ENCODE results near the gene ZBTB7C. TPM values are rescaled to one million over a fixed set of nuclear protein-coding genes. Genes with fewer than 3 reads are reported as not detected.

ZBTB7C gene
- 0.56 and 0.64 TPM in 2 replicates for total RNA-seq

GRCh38 chr18:48408727-48409590 lies at the start of gene ZBTB7C:
ZBTB7C (minus strand) TSS chr18:48409383.
- intact Hi-C loops (cut with micrococcal nuclease): loop anchor here (5.0 kb wide), 1 partner anchor 272 kb away; no protein-coding TSS in a partner anchor
- Mint-ChIP-seq H3K9me3 (no peaks in the 10 kb centered on the region), H3K36me3 (ENCODE audit: low read depth) (no peaks in the 10 kb centered on the region), H3K4me1 (peaks cover 9% of the 10 kb centered on the region), H3K27ac (no peak within 1 kb of the TSS), H3K27me3 (peaks cover 74% of the 10 kb centered on the region), H3K4me3 (peak within 1 kb of the TSS; percentile 75)
- DNase-seq: peak; percentile 83

DNA sequence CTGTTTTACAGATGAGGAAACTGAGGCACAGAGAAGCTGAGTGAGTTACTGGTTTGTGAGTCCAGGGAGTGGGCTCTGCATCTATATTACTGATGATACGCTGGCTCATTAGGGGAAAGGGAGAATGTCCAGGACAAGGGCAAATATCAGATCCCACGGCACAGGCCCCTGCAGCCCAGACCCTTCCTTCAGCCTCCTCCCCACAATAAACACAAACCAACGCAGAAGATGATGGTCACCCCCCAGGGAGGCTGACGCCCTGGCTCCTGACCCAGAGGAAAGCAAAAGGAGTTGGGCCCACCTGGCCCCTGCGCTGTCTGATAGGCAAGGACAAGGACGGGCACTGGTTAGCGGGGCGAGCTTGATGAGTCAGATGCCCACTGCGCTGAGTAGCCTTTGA lies 47.7 kb upstream of the ZBTB7C start:
- H3K36me3 Mint-ChIP-seq (ENCODE audit: low read depth): no peaks in the 10 kb centered on the region
- H3K9me3 Mint-ChIP-seq: no peaks in the 10 kb centered on the region
- peaks cover 6% of the 10 kb centered on the region for H3K4me1 Mint-ChIP-seq
- H3K4me3 Mint-ChIP-seq: no peak overlapping the region
- DNase-seq: no peak
- H3K27ac Mint-ChIP-seq: no peak overlapping the region
- intact Hi-C loops (cut with micrococcal nuclease): no loop called here
- H3K27me3 Mint-ChIP-seq: peaks cover 55% of the 10 kb centered on the region

DNA sequence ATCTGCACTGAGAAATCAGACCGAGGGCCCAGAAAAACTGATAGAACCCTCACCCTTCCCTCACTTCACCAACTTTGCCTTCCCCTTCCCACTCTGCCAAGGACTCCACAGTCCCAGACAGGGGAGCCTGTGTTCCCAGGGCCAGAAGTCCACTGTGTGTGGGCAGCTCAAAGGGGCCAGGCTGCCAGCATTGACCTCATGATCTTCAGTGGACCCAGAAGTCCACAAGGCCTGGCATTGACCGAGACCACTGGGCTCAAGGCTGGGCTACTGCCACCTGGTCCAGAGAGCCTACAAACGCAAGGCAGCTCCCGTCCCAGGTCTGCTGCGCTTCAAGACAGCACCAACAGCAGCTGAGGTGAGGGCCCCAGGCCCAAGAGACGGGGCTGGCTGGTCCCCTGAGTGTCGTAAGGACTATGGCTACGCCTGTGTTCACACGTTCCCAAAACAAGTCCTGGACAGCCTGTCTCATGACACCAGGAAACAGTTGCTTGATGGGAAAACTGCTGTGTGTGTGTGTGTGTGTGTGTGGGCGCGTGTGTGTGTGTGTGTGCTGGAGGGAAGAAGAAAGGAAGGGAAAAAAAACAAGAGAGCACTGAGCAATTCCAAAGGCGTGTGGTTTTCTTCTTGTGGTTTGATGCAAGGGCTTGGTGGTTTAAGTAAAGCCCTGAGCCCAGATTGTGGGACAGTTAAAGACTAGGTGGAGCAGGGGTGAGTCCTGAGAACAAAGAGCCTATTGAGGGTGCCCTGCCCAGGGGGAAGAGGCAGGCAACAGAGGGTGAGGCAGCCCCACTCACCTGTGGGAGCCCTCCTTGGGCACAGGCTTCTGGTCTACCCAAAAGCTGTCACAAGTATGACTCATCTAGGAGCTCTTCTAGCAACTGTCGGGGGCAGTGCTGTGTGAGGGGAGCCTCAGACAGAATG lies 46.6 kb upstream of the ZBTB7C start:
- Mint-ChIP-seq H3K4me1 (peaks cover 6% of the 10 kb centered on the region), H3K4me3 (no peak overlapping the region), H3K27ac (peak overlapping the region; percentile 75), H3K36me3 (ENCODE audit: low read depth) (no peaks in the 10 kb centered on the region), H3K9me3 (no peaks in the 10 kb centered on the region), H3K27me3 (peaks cover 53% of the 10 kb centered on the region)
- DNase-seq: peak; percentile 75
- intact Hi-C loops (cut with micrococcal nuclease): no loop called here

DNA sequence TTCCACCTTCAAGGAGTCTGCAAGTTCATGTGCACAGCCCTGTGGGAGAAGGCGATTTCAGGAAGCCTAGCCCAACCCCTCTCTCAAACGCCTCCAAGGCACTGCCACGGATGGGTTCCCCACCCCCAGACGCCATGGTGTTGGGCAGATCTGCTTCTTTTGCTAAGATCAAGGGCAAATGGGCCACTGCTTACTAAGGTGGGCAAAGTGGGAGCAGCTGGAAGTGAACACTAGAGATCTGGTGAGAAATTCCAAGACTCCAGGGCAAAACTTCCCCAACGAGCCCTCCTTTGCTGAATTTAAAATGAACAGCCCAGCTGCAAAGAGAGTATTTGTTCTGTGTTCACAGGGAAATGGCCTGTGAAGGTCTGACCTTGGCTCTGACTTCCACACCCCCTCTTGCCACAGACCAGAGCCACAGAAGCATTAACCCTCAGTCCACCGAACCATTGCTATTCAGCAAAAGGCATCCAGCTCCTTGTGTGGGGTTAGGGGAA lies 45.1 kb upstream of the ZBTB7C start:
- Mint-ChIP-seq H3K9me3 (no peaks in the 10 kb centered on the region), H3K4me1 (peaks cover 6% of the 10 kb centered on the region), H3K36me3 (ENCODE audit: low read depth) (no peaks in the 10 kb centered on the region), H3K27me3 (peaks cover 51% of the 10 kb centered on the region), H3K4me3 (no peak overlapping the region), H3K27ac (no peak overlapping the region)
- no peak for DNase-seq
- intact Hi-C loops (cut with micrococcal nuclease): no loop called here

GRCh38 chr18:48453330-48454066 lies 44.3 kb upstream of the ZBTB7C start:
- Mint-ChIP-seq H3K4me3 (no peak overlapping the region), H3K9me3 (no peaks in the 10 kb centered on the region), H3K27me3 (peaks cover 50% of the 10 kb centered on the region), H3K27ac (no peak overlapping the region), H3K4me1 (peaks cover 6% of the 10 kb centered on the region), H3K36me3 (ENCODE audit: low read depth) (no peaks in the 10 kb centered on the region)
- intact Hi-C loops (cut with micrococcal nuclease): no loop called here
- no peak for DNase-seq

GRCh38 chr18:48452861-48453323 lies 43.7 kb upstream of the ZBTB7C start:
- Mint-ChIP-seq H3K4me1 (peaks cover 6% of the 10 kb centered on the region), H3K9me3 (no peaks in the 10 kb centered on the region), H3K27me3 (peaks cover 50% of the 10 kb centered on the region), H3K36me3 (ENCODE audit: low read depth) (no peaks in the 10 kb centered on the region), H3K4me3 (no peak overlapping the region), H3K27ac (no peak overlapping the region)
- no peak for DNase-seq
- intact Hi-C loops (cut with micrococcal nuclease): no loop called here

- Mint-ChIP-seq H3K4me3 (no peak overlapping the region), H3K36me3 (ENCODE audit: low read depth) (no peaks in the 10 kb centered on the region), H3K4me1 (peaks cover 2% of the 10 kb centered on the region), H3K27ac (no peak overlapping the region), H3K27me3 (peaks cover 41% of the 10 kb centered on the region), H3K9me3 (no peaks in the 10 kb centered on the region)
- intact Hi-C loops (cut with micrococcal nuclease): no loop called here
- no peak for DNase-seq
Measured at GRCh38 chr18:48450685-48451084, 41.5 kb upstream of the ZBTB7C start.

GRCh38 chr18:48446582-48447225 lies 37.5 kb upstream of the ZBTB7C start:
- H3K9me3 Mint-ChIP-seq: no peaks in the 10 kb centered on the region
- DNase-seq: peak; percentile 91
- peaks cover 4% of the 10 kb centered on the region for H3K4me1 Mint-ChIP-seq
- H3K36me3 Mint-ChIP-seq (ENCODE audit: low read depth): no peaks in the 10 kb centered on the region
- H3K27me3 Mint-ChIP-seq: peaks cover 41% of the 10 kb centered on the region
- H3K4me3 Mint-ChIP-seq: no peak overlapping the region
- no peak overlapping the region for H3K27ac Mint-ChIP-seq
- intact Hi-C loops (cut with micrococcal nuclease): loop anchor here (1.0 to 5.0 kb wide), 3 partner anchors 219 to 423 kb away; no protein-coding TSS in a partner anchor

GRCh38 chr18:48445540-48445939 lies 36.4 kb upstream of the ZBTB7C start:
- Mint-ChIP-seq H3K27ac (no peak overlapping the region), H3K36me3 (ENCODE audit: low read depth) (no peaks in the 10 kb centered on the region), H3K4me1 (peaks cover 4% of the 10 kb centered on the region), H3K27me3 (peaks cover 51% of the 10 kb centered on the region), H3K9me3 (no peaks in the 10 kb centered on the region), H3K4me3 (no peak overlapping the region)
- peak; percentile 92 for DNase-seq
- intact Hi-C loops (cut with micrococcal nuclease): loop anchor here (1.0 to 5.0 kb wide), 2 partner anchors 20 to 218 kb away; no protein-coding TSS in a partner anchor

DNA sequence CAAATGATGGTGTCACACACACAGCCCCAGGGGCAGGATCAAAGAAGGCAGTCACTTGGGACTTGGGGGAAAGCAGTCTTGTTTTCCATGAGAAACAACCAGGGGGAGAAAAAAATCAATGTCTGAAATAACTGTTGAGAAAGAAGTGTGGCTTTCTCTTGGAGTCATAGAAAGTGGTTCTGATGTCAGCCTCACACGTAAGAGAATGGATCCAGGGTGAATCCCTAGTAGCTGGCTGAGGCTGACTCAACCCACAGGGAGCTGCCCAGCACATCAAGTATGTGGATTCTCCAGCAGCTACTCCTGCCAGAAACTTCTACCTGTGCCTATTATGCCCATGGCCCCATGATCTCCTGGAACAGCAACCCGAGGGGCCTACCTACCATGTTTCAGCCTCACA lies 33.6 kb upstream of the ZBTB7C start:
- H3K4me3 Mint-ChIP-seq: no peak overlapping the region
- no peaks in the 10 kb centered on the region for H3K9me3 Mint-ChIP-seq
- peaks cover 54% of the 10 kb centered on the region for H3K27me3 Mint-ChIP-seq
- no peak overlapping the region for H3K27ac Mint-ChIP-seq
- no peaks in the 10 kb centered on the region for H3K36me3 Mint-ChIP-seq (ENCODE audit: low read depth)
- intact Hi-C loops (cut with micrococcal nuclease): no loop called here
- DNase-seq: no peak
- peaks cover 4% of the 10 kb centered on the region for H3K4me1 Mint-ChIP-seq

DNA sequence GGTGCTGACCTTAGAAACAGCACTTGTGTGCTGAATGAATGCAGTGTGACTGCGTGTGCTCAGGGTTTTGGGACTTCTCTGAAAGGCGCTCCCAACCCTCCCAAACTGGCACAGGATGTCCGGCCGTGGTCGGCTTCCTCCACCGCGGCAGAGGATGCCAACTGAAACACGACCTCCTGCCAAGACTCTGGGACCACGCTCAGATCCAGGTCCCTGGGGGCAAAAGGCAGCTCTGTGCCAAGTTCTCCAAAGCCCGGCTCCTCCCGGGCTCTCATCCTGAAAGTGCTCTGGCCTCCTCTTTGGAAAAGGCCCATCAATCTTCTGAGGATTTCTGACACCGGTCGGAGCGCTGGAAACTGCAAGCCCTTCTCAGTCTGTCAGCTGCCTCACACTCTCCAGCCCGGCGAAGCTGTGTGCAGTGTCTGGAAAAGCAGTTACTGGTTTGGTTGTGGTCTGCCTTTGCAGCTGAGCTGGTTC lies 32.3 kb upstream of the ZBTB7C start:
- DNase-seq: no peak
- Mint-ChIP-seq H3K27me3 (peaks cover 55% of the 10 kb centered on the region), H3K9me3 (no peaks in the 10 kb centered on the region), H3K27ac (no peak overlapping the region), H3K36me3 (ENCODE audit: low read depth) (no peaks in the 10 kb centered on the region), H3K4me1 (peaks cover 2% of the 10 kb centered on the region), H3K4me3 (no peak overlapping the region)
- intact Hi-C loops (cut with micrococcal nuclease): no loop called here

DNA sequence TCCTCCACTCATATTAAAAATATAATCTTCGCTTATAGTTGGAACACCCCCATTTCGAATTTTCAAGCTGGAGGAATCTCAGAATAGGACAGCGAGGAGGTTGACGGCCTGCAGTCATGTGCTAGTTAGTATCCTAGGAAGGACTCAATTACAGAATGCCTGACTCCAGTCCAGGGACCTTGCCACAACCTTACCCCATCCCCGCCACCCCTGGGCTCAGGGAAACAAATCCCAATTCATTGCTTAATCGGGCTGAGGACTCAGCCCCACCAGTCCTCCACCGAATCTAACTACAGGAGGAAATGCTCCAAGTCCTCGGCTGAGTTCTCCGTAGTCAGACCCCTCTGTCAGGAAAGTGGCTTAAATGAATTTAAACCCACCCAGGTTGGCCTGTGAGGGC lies 31.7 kb upstream of the ZBTB7C start:
- H3K4me3 Mint-ChIP-seq: no peak overlapping the region

DNA sequence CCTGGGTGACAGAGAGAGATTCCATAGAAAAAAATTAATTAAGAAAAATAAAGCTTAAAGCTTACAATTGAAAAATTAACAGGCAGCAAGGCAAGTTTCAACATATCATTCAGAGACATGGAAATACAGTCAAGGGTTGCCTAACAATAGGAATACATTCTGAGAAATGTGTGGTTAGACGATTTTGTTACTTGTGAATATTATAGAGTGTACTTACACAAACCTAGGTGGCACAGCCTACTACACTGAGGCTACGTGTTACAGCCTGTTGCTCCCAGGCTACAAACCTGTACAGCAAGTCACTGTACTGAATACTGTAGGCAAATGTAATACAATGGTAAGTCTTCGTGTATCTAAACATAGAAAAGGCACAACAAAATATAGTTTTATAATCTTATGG lies 27.7 kb upstream of the ZBTB7C start:
- Mint-ChIP-seq H3K4me3 (no peak overlapping the region), H3K27ac (no peak overlapping the region), H3K27me3 (peaks cover 55% of the 10 kb centered on the region), H3K36me3 (ENCODE audit: low read depth) (no peaks in the 10 kb centered on the region), H3K4me1 (no peaks in the 10 kb centered on the region), H3K9me3 (peaks cover 6% of the 10 kb centered on the region)
- DNase-seq: no peak
- intact Hi-C loops (cut with micrococcal nuclease): no loop called here

More for the DNA sequence above, 31.7 kb upstream of the ZBTB7C start:
- DNase-seq: no peak
- H3K27me3 Mint-ChIP-seq: peaks cover 60% of the 10 kb centered on the region
- peaks cover 2% of the 10 kb centered on the region for H3K4me1 Mint-ChIP-seq
- H3K9me3 Mint-ChIP-seq: no peaks in the 10 kb centered on the region
- intact Hi-C loops (cut with micrococcal nuclease): no loop called here
- H3K36me3 Mint-ChIP-seq (ENCODE audit: low read depth): no peaks in the 10 kb centered on the region
- no peak overlapping the region for H3K27ac Mint-ChIP-seq

Measured in activated CD4-positive, alpha-beta T cell treated with anti-CD3 and anti-CD28 coated beads, Interleukin-2, amount 10 ng/mL, durations not matched to agents 24 days and 14 days (primary cell).